Measurements from ENCODE around the gene ETNK2. TPM values are rescaled to one million over a fixed set of nuclear protein-coding genes. Genes with fewer than 3 reads are reported as not detected.

Gene ETNK2
- total RNA-seq, 1 donor from 2014 or later: 5.0 TPM

DNA sequence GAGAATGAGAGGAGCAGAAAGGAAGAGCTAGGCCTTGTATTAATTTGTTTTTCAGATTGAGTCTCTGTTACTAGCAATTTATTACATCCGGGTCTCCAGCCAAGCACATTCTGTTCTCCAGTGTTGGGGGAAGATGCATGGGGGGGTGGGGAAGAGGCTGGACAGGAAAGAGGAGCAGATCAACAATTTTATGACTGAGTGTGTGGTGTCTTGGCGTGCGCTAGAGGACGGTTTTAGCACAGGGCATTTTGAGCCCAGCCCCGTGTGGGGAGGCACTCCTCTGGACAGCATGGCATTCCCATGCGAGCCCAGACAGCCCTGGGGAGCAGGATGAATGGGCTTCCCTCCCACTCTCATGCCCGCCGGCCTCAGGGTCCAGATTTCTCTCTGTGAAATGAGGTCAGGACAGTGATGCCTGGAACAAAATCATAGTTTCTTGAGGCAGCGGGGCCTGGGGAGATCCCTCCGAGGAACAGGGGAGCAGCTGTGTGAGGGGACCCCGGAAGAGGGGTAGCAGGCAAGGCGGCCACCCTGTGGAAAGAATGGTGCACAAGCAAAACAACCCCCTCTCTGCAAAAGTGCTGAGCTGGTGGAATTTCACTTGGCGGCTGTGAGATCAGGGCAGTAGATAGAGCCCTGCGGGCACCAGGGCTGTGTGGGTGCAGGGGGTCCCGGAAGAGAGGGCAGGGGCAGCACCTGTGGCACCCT, 62.6 kb downstream of the ETNK2 start:
- no peaks in the 10 kb centered on the region for H3K36me3 Mint-ChIP-seq (ENCODE audit: unreplicated experiment)
- peaks cover 4% of the 10 kb centered on the region for H3K9me3 Mint-ChIP-seq (ENCODE audit: unreplicated experiment)
- no peak overlapping the region for H3K4me3 Mint-ChIP-seq (ENCODE audit: unreplicated experiment)
- DNase-seq: no peak
- no peaks in the 10 kb centered on the region for H3K27me3 Mint-ChIP-seq (ENCODE audit: unreplicated experiment)
- no peak overlapping the region for H3K27ac Mint-ChIP-seq (ENCODE audit: unreplicated experiment)
- no peak for TF ChIP-seq CTCF (IDR thresholded peaks at IDR 0.05; ENCODE audit: partially characterized antibody, unreplicated experiment)
- peaks cover 10% of the 10 kb centered on the region for H3K4me1 Mint-ChIP-seq (ENCODE audit: low read depth, unreplicated experiment)

- no peaks in the 10 kb centered on the region for H3K36me3 Mint-ChIP-seq (ENCODE audit: unreplicated experiment)
- peaks cover 7% of the 10 kb centered on the region for H3K4me1 Mint-ChIP-seq (ENCODE audit: low read depth, unreplicated experiment)
- H3K4me3 Mint-ChIP-seq (ENCODE audit: unreplicated experiment): no peak overlapping the region
- no peaks in the 10 kb centered on the region for H3K27me3 Mint-ChIP-seq (ENCODE audit: unreplicated experiment)
- H3K27ac Mint-ChIP-seq (ENCODE audit: unreplicated experiment): no peak overlapping the region
- DNase-seq: no peak
- peaks cover 4% of the 10 kb centered on the region for H3K9me3 Mint-ChIP-seq (ENCODE audit: unreplicated experiment)
- no peak for TF ChIP-seq CTCF (IDR thresholded peaks at IDR 0.05; ENCODE audit: partially characterized antibody, unreplicated experiment)
Observed at GRCh38 chr1:204088596-204088995, 63.2 kb downstream of the ETNK2 start.

GRCh38 chr1:204087893-204088528, 63.8 kb downstream of the ETNK2 start:
- Mint-ChIP-seq H3K27me3 (ENCODE audit: unreplicated experiment) (no peaks in the 10 kb centered on the region), H3K4me1 (ENCODE audit: low read depth, unreplicated experiment) (peaks cover 7% of the 10 kb centered on the region), H3K27ac (ENCODE audit: unreplicated experiment) (no peak overlapping the region), H3K36me3 (ENCODE audit: unreplicated experiment) (no peaks in the 10 kb centered on the region), H3K4me3 (ENCODE audit: unreplicated experiment) (no peak overlapping the region), H3K9me3 (ENCODE audit: unreplicated experiment) (peaks cover 5% of the 10 kb centered on the region)
- no peak for DNase-seq
- no peak for TF ChIP-seq CTCF (IDR thresholded peaks at IDR 0.05; ENCODE audit: partially characterized antibody, unreplicated experiment)

DNA sequence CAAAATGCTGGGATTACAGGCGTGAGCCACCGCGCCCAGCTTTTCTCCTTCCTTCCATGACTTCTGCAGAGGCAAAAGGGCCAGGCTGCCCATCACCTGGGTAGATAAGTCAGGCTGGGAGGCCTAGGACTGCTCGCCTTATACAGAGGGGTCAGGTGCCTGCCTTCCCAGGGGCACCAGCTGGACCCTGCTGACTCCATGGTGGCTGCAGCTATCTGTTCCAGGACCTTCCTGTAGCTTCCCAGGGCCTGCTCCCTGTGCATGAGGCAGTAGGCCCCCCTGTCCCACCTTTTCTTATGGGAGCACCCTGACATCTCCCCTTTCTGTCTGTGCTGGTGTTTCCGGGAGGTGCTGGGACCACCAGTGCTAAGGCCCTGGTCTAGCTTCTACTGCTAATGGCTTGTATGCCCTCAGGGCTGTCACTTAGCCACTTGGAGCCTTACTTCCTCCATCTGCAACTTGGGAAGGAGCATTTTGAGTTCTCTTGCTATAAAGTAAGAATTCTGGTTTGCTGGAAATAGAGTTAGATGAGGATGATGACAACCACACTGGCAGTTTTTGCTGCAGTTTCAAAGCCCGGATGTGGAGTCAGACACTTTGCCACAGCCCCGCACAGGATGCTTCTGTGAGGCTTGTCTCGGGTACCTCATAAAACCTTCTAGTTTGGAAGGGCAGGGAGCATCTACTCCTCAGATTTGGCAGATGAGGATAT, 64.5 kb downstream of the ETNK2 start:
- H3K4me1 Mint-ChIP-seq (ENCODE audit: low read depth, unreplicated experiment): peaks cover 7% of the 10 kb centered on the region
- no peak overlapping the region for H3K4me3 Mint-ChIP-seq (ENCODE audit: unreplicated experiment)
- H3K9me3 Mint-ChIP-seq (ENCODE audit: unreplicated experiment): peaks cover 7% of the 10 kb centered on the region
- H3K27me3 Mint-ChIP-seq (ENCODE audit: unreplicated experiment): no peaks in the 10 kb centered on the region
- no peaks in the 10 kb centered on the region for H3K36me3 Mint-ChIP-seq (ENCODE audit: unreplicated experiment)
- H3K27ac Mint-ChIP-seq (ENCODE audit: unreplicated experiment): no peak overlapping the region
- TF ChIP-seq CTCF (IDR thresholded peaks at IDR 0.05; ENCODE audit: partially characterized antibody, unreplicated experiment): no peak
- DNase-seq: no peak

DNA sequence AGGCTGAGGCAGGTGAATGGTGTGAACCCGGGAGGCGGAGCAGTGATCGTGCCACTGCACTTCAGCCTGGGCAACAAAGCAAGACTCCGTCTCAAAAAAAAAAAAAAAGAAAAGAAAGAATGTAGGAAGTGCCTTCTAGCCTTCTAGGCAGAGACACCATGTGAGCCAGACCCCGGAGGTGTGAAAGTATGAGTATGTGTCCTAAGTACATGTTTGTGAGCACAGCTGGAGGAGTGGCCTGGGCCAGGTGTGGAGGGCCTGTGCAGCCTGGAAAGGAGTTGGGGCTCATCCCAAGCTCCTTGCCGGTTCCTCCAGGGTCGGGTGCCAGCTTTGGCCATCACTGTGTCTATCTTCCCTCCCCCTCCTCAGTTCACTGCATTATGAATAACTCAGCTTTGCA, 66.0 kb downstream of the ETNK2 start:
- H3K36me3 Mint-ChIP-seq (ENCODE audit: unreplicated experiment): no peaks in the 10 kb centered on the region
- peaks cover 6% of the 10 kb centered on the region for H3K4me1 Mint-ChIP-seq (ENCODE audit: low read depth, unreplicated experiment)
- TF ChIP-seq CTCF (IDR thresholded peaks at IDR 0.05; ENCODE audit: partially characterized antibody, unreplicated experiment): no peak
- DNase-seq: no peak
- H3K27ac Mint-ChIP-seq (ENCODE audit: unreplicated experiment): no peak overlapping the region
- H3K27me3 Mint-ChIP-seq (ENCODE audit: unreplicated experiment): peaks cover 2% of the 10 kb centered on the region
- peaks cover 7% of the 10 kb centered on the region for H3K9me3 Mint-ChIP-seq (ENCODE audit: unreplicated experiment)
- H3K4me3 Mint-ChIP-seq (ENCODE audit: unreplicated experiment): no peak overlapping the region
